Ascending aorta (tissue), 2 donors: ENCODE data around the gene GNG13. TPM values are rescaled to one million over a fixed set of nuclear protein-coding genes. Genes with fewer than 3 reads are reported as not detected.

Experiments
- DNase-seq, 2 donors: peaks; one replicate each; pipeline ENCODE4 v3.0.0-alpha.2; 2019; ENCODE audit warnings: low spot score in 2 of 2
- H3K27ac ChIP-seq, 2 donors: fragments of 200-600 bp; sonication (generic); one replicate each; pipeline ENCODE4 v1.5.1; 2016 to 2017; ENCODE audit warnings: mild to moderate bottlenecking in 1 of 2
- H3K27me3 ChIP-seq: fragments of 200-600 bp; sonication (generic); one replicate; pipeline ENCODE4 v1.5.1; 2017
- H3K36me3 ChIP-seq, 2 donors: fragments of 200-600 bp; sonication (generic); one replicate each; pipeline ENCODE4 v1.5.1; 2016
- H3K4me1 ChIP-seq, 2 donors: fragments of 200-600 bp; sonication (generic); one replicate each; pipeline ENCODE4 v1.5.1; 2016 to 2017; ENCODE audit warnings: mild to moderate bottlenecking in 1 of 2
- H3K4me3 ChIP-seq, 2 donors: fragments of 200-600 bp; sonication (generic); one replicate each; pipeline ENCODE4 v1.5.1; 2016 to 2017; ENCODE audit warnings: mild to moderate bottlenecking in 1 of 2
- H3K9me3 ChIP-seq, 2 donors: fragments of 200-600 bp; sonication (generic); one replicate each; pipeline ENCODE4 v1.5.1; 2016
- CTCF ChIP-seq, 3 experiments: fragments of 200-600 bp in 2 of 3; fragments of 450-650 bp in 1 of 3; sonication (generic) in 2 of 3; IDR thresholded peaks; one replicate each; pipeline ENCODE4 v1.5.1; 2016 to 2019; ENCODE audit warnings: antibody characterized with exemption in 3 of 3, mild to moderate bottlenecking in 1 of 3, moderate library complexity in 1 of 3
- intact Hi-C: fragments of 100-400 bp; cut with DNase I; formaldehyde crosslinking; loops from one replicate; pipeline ENCODE4 v1.15.1; 2023
- total RNA-seq: library from RNA; depleted of rRNA; stranded (reverse); fragments of >200 nt; gene quantifications from one replicate; pipeline ENCODE4 v1.1.0, GENCODE V29; 2016

The GNG13 gene
- total RNA-seq, 1 donor from 2014 or later: not detected

- intact Hi-C loops: no loop called here
- Histone ChIP-seq H3K36me3 (no peaks in the 10 kb centered on the region), H3K27ac (no peak overlapping the region), H3K9me3 (no peaks in the 10 kb centered on the region), H3K4me1 (peaks cover 12 to 14% of the 10 kb centered on the region in 2 donors), H3K27me3 (peaks cover 3% of the 10 kb centered on the region), H3K4me3 (no peak overlapping the region)
- TF ChIP-seq CTCF (IDR thresholded peaks at IDR 0.05): no peak
- DNase-seq: no peak
These were observed 4.9 kb upstream of the GNG13 start for GRCh38 chr16:805474-805873.

- H3K36me3 ChIP-seq: no peaks in the 10 kb centered on the region
- H3K4me3 ChIP-seq: no peak overlapping the region
- no peaks in the 10 kb centered on the region for H3K9me3 ChIP-seq
- DNase-seq: no peak
- intact Hi-C loops: no loop called here
- no peak overlapping the region for H3K27ac ChIP-seq
- H3K27me3 ChIP-seq: peaks cover 12% of the 10 kb centered on the region
- H3K4me1 ChIP-seq: peaks cover 12 to 14% of the 10 kb centered on the region in 2 donors
- no peak for TF ChIP-seq CTCF (IDR thresholded peaks at IDR 0.05)
These were observed 3.9 kb upstream of the GNG13 start for GRCh38 chr16:804193-805048.

GRCh38 chr16:803754-804080 lies 3.2 kb upstream of the GNG13 start:
- no peak for TF ChIP-seq CTCF (IDR thresholded peaks at IDR 0.05)
- H3K4me1 ChIP-seq: peaks cover 12 to 14% of the 10 kb centered on the region in 2 donors
- intact Hi-C loops: no loop called here
- no peaks in the 10 kb centered on the region for H3K9me3 ChIP-seq
- DNase-seq: no peak
- no peaks in the 10 kb centered on the region for H3K36me3 ChIP-seq
- H3K27me3 ChIP-seq: peaks cover 14% of the 10 kb centered on the region
- no peak overlapping the region for H3K27ac ChIP-seq
- H3K4me3 ChIP-seq: no peak overlapping the region

GRCh38 chr16:802914-803753 lies 2.6 kb upstream of the GNG13 start:
- no peak overlapping the region for H3K27ac ChIP-seq
- intact Hi-C loops: no loop called here
- no peak overlapping the region for H3K4me3 ChIP-seq

GRCh38 chr16:802461-802860 lies 1.9 kb upstream of the GNG13 start:
- Histone ChIP-seq H3K9me3 (no peaks in the 10 kb centered on the region), H3K36me3 (no peaks in the 10 kb centered on the region), H3K27me3 (peaks cover 14% of the 10 kb centered on the region), H3K27ac (no peak overlapping the region), H3K4me3 (no peak overlapping the region), H3K4me1 (peaks cover 7 to 8% of the 10 kb centered on the region in 2 donors)
- no peak for TF ChIP-seq CTCF (IDR thresholded peaks at IDR 0.05)
- intact Hi-C loops: no loop called here
- no peak for DNase-seq

More at GRCh38 chr16:802914-803753, 2.6 kb upstream of the GNG13 start:
- no peak for TF ChIP-seq CTCF (IDR thresholded peaks at IDR 0.05)
- peaks cover 7 to 10% of the 10 kb centered on the region in 2 donors for H3K4me1 ChIP-seq
- H3K36me3 ChIP-seq: no peaks in the 10 kb centered on the region
- H3K9me3 ChIP-seq: no peaks in the 10 kb centered on the region
- no peak for DNase-seq
- peaks cover 14% of the 10 kb centered on the region for H3K27me3 ChIP-seq
